GM12801 (cell line): Measurements from ENCODE around the gene AGBL1.

Experiments used
- TF ChIP-seq, protein P1 (sequence below): IDR thresholded peaks from one replicate; pipeline ENCODE4 v1.5.1; 2011; ENCODE audit warnings: control low read depth; ENCODE audit not compliant: insufficient read length; ENCODE audit errors: extremely low read depth

AGBL1 gene

DNA sequence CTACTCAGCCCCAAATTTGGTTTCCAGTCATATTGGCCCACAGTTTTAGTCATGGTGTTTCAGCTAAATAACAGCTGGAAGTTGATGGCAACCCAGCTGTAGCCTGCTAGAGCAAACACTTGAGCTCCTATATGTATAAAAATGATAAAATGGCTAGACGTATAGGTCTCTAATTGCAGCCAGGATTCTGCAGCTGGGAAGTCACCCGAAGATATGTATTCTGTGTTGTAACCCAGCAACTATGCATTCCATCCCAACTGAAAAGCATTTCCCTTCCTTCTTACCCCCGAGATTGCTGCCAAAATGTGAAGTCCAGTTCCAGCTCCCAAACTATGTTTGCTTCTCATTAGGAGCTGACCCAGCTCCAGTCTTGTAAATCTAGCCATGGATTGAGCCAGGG is 408.4 kb downstream of the AGBL1 start:
- TF ChIP-seq, protein P1, sequence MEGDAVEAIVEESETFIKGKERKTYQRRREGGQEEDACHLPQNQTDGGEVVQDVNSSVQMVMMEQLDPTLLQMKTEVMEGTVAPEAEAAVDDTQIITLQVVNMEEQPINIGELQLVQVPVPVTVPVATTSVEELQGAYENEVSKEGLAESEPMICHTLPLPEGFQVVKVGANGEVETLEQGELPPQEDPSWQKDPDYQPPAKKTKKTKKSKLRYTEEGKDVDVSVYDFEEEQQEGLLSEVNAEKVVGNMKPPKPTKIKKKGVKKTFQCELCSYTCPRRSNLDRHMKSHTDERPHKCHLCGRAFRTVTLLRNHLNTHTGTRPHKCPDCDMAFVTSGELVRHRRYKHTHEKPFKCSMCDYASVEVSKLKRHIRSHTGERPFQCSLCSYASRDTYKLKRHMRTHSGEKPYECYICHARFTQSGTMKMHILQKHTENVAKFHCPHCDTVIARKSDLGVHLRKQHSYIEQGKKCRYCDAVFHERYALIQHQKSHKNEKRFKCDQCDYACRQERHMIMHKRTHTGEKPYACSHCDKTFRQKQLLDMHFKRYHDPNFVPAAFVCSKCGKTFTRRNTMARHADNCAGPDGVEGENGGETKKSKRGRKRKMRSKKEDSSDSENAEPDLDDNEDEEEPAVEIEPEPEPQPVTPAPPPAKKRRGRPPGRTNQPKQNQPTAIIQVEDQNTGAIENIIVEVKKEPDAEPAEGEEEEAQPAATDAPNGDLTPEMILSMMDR = no peak

DNA sequence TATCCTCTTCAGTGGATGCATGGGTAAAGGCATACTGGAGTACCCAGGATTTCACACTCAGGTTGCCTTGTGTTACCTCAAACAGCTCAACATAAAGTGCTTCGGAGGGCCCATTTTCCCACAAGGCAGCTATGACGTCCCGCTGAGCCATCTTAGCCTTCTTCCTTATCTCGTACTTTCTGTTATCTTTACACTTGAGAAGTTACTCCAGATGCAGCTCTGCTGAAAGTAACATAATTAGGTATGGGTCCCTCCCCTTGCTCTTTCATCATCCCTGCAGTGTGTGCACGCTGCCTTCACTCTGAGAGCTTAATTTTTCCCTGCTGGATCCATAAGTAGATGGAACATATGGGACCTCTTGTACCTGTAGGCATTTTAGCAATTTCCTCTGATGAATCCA is 410.3 kb downstream of the AGBL1 start:
- TF ChIP-seq, protein P1 = no peak

DNA sequence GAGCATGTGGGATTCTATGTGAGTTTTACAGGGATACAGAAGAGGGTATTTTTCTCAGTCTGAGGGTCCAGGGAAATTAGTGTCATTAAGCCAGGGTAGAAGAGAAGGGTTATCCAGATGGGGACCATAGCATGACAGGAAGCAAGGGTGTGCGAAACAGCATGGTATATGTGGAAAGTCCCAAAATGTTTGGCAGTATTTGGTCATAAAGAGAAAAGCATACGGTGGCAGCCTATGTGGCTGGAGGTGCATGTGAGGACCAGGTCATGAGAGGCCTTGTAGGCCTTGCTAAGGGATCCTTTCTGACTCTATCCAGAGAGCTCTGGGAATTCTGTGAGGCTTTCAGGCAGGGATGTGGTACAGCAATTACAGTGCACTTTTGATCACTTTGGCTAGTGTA is 411.4 kb downstream of the AGBL1 start:
- TF ChIP-seq, protein P1 = no peak

DNA sequence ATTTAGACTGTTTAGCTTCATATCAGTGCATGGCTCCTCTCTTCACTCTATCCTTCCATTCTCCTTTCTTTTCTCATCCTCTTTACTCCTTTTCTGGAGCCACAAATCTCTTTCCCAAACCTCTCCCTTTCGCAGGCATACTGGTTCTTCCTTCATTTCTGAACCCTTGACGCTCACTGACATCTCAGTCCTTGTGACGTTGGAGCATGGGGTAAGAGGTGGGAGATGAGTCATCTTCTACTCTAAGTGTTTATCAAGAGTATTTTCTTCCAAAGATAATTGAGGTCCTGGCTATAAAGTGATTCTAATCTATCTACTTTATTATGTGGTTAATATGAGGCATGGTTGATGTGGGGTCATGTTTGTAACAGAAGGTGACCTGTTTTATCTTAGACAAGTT is 414.2 kb downstream of the AGBL1 start:
- TF ChIP-seq, protein P1 = no peak

DNA sequence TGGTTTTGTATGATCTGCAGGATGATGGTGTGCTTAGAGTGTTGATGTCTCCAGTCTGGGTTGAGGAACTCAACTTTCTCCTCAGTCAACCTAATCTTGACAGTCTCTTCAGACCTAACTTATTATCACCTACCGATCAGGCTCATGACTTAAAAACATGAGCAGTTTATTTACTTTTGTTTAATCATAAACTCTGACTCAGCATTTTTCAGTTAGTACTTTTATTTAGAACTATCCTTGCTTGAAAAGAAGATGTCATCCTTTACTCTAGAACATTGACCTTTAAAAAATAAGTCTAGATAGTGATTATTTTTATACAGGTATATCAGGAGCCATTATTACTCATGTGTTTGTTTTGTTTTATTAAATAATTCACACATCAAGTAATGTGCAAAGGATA is 414.8 kb downstream of the AGBL1 start:
- TF ChIP-seq, protein P1 = no peak

DNA sequence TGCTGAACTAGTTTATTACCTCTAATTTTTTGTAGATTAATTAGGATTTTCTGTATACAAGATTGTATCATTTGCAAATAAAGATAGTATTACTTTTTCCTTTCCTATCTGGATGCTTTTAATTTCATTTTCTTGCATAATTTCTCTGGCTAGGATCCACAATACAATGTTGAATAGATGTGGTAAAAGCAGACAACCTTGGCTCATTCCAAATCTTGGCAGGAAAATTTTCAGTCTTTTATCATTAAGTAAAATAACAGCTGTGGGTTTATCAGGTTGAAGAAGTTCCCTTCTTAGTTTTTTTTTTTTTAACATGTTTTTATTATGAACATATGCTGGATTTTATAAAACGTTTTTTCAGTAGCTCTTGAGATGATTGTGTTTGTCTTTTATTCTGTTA is 422.6 kb downstream of the AGBL1 start:
- TF ChIP-seq, protein P1 = no peak

DNA sequence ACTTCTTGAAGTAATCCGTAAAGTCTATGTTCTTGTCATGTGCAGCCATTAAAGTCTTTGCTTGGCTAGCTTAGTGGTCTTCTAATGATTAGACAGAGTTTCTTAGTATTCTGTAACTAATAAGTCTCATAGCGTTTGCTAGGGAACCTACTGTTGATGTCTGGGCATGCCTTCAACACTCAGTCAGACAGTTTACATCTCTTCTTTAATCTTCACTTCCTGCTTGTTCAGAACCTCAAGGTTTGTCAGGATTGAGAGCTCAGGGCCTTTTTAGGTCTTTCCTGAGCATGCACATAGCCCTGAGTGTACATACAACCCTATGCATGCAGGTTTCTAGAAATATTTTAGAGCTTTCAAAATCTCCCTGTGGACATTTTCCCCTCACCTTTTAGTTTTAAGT is 426.3 kb downstream of the AGBL1 start:
- TF ChIP-seq, protein P1 = no peak

DNA sequence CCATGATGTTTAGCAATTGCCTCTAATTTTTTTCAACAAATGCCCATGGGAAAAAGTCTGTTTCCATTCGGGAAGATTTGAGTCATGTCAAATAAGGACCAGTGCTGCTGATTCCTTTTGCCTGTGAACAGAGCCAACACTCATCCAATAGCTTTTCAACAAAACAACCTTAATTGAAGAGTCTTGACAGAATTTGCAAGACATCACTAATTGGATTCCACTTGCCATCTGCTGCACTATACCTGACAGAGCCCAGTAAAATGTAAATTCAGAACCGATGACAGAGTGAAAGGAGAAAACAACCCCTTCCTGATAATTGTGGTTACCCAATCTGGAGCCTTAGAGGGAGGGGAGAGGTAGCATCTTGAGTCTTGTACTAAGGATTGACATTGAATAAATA is 426.7 kb downstream of the AGBL1 start:
- TF ChIP-seq, protein P1 = no peak
